ENCODE measurements around the gene PSD.
A peak's percentile ranks its signal among the peaks of the same experiment; 100 is the strongest.

Gene PSD

GRCh38 chr10:102419269-102420180 is 940 bp upstream of the PSD start:
- H3K79me2 ChIP-seq (ENCODE audit: insufficient read depth, low read length): peaks cover 19% of the 10 kb centered on the region
- peaks cover 25% of the 10 kb centered on the region for H3K4me1 ChIP-seq (ENCODE audit: insufficient read depth, low read length, poor library complexity, severe bottlenecking)
- H3K4me2 ChIP-seq (ENCODE audit: low read depth, low read length, poor library complexity, severe bottlenecking): peak overlapping the region; percentile 97
- TF ChIP-seq, protein P1, sequence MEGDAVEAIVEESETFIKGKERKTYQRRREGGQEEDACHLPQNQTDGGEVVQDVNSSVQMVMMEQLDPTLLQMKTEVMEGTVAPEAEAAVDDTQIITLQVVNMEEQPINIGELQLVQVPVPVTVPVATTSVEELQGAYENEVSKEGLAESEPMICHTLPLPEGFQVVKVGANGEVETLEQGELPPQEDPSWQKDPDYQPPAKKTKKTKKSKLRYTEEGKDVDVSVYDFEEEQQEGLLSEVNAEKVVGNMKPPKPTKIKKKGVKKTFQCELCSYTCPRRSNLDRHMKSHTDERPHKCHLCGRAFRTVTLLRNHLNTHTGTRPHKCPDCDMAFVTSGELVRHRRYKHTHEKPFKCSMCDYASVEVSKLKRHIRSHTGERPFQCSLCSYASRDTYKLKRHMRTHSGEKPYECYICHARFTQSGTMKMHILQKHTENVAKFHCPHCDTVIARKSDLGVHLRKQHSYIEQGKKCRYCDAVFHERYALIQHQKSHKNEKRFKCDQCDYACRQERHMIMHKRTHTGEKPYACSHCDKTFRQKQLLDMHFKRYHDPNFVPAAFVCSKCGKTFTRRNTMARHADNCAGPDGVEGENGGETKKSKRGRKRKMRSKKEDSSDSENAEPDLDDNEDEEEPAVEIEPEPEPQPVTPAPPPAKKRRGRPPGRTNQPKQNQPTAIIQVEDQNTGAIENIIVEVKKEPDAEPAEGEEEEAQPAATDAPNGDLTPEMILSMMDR (conservative IDR thresholded peaks at IDR 0.05; ENCODE audit: low read length): no peak
- TF ChIP-seq EZH2phosphoT487 (IDR thresholded peaks at IDR 0.05; ENCODE audit: borderline replicate concordance): no peak
- H2AFZ ChIP-seq (ENCODE audit: low read length): no peak overlapping the region
- no peaks in the 10 kb centered on the region for H3K9me2 ChIP-seq (replicated peaks; ENCODE audit: low read depth, low read length)
- no peaks in the 10 kb centered on the region for H3K27me3 ChIP-seq (ENCODE audit: insufficient read depth, low read length, poor library complexity, severe bottlenecking)
- no peaks in the 10 kb centered on the region for H3K9me3 ChIP-seq (ENCODE audit: insufficient read depth, low read depth, low read length)
- H3K36me3 ChIP-seq (ENCODE audit: insufficient read depth, low read length): no peaks in the 10 kb centered on the region; the same call in 1 of the 2 replicates
- peak overlapping the region; percentile 79 for H3K4me3 ChIP-seq (ENCODE audit: low read length, poor library complexity, severe bottlenecking)
- H4K20me1 ChIP-seq (ENCODE audit: insufficient read depth, low read length, poor library complexity, severe bottlenecking): no peaks in the 10 kb centered on the region
- H3K9ac ChIP-seq (ENCODE audit: low read depth, low read length, poor library complexity, severe bottlenecking): peak overlapping the region; percentile 76
- H3F3A ChIP-seq (ENCODE audit: low read depth): no peaks in the 10 kb centered on the region

GRCh38 chr10:102416695-102417094 is 1.9 kb downstream of the PSD start:
- Histone ChIP-seq H3K4me2 (ENCODE audit: low read depth, low read length, poor library complexity, severe bottlenecking) (no peak overlapping the region), H3K9me2 (replicated peaks; ENCODE audit: low read depth, low read length) (no peaks in the 10 kb centered on the region), H2AFZ (ENCODE audit: low read length) (no peak overlapping the region), H3K9ac (ENCODE audit: low read depth, low read length, poor library complexity, severe bottlenecking) (no peak overlapping the region), H3K4me3 (ENCODE audit: low read length, poor library complexity, severe bottlenecking) (no peak overlapping the region), H4K20me1 (ENCODE audit: insufficient read depth, low read length, poor library complexity, severe bottlenecking) (no peaks in the 10 kb centered on the region), H3K4me1 (ENCODE audit: insufficient read depth, low read length, poor library complexity, severe bottlenecking) (peaks cover 16% of the 10 kb centered on the region), H3K9me3 (ENCODE audit: insufficient read depth, low read depth, low read length) (no peaks in the 10 kb centered on the region), H3K36me3 (ENCODE audit: insufficient read depth, low read length) (no peaks in the 10 kb centered on the region), H3K27me3 (ENCODE audit: insufficient read depth, low read length, poor library complexity, severe bottlenecking) (no peaks in the 10 kb centered on the region), H3K79me2 (ENCODE audit: insufficient read depth, low read length) (peaks cover 4% of the 10 kb centered on the region; the same call in 1 of the 2 replicates), H3F3A (ENCODE audit: low read depth) (no peaks in the 10 kb centered on the region)
- TF ChIP-seq EZH2phosphoT487 (IDR thresholded peaks at IDR 0.05; ENCODE audit: borderline replicate concordance): no peak
- TF ChIP-seq, protein P1 (conservative IDR thresholded peaks at IDR 0.05; ENCODE audit: low read length): no peak

GRCh38 chr10:102416283-102416682 is 2.3 kb downstream of the PSD start:
- Histone ChIP-seq H3K9me3 (ENCODE audit: insufficient read depth, low read depth, low read length) (no peaks in the 10 kb centered on the region), H3K36me3 (ENCODE audit: insufficient read depth, low read length) (no peaks in the 10 kb centered on the region), H3K4me1 (ENCODE audit: insufficient read depth, low read length, poor library complexity, severe bottlenecking) (peaks cover 13% of the 10 kb centered on the region), H2AFZ (ENCODE audit: low read length) (no peak overlapping the region), H3K4me3 (ENCODE audit: low read length, poor library complexity, severe bottlenecking) (no peak overlapping the region), H3F3A (ENCODE audit: low read depth) (no peaks in the 10 kb centered on the region), H3K4me2 (ENCODE audit: low read depth, low read length, poor library complexity, severe bottlenecking) (no peak overlapping the region), H3K79me2 (ENCODE audit: insufficient read depth, low read length) (peaks cover under 1% of the 10 kb centered on the region; the same call in 1 of the 2 replicates), H3K9me2 (replicated peaks; ENCODE audit: low read depth, low read length) (no peaks in the 10 kb centered on the region), H3K27me3 (ENCODE audit: insufficient read depth, low read length, poor library complexity, severe bottlenecking) (no peaks in the 10 kb centered on the region), H3K9ac (ENCODE audit: low read depth, low read length, poor library complexity, severe bottlenecking) (no peak overlapping the region), H4K20me1 (ENCODE audit: insufficient read depth, low read length, poor library complexity, severe bottlenecking) (no peaks in the 10 kb centered on the region)
- TF ChIP-seq, protein P1 (conservative IDR thresholded peaks at IDR 0.05; ENCODE audit: low read length): no peak
- no peak for TF ChIP-seq EZH2phosphoT487 (IDR thresholded peaks at IDR 0.05; ENCODE audit: borderline replicate concordance)
